Measurements from ENCODE around the gene VWA2. TPM values are rescaled to one million over a fixed set of nuclear protein-coding genes. Genes with fewer than 3 reads are reported as not detected.

VWA2 gene
- total and polyA plus RNA-seq, 2 donors (not counting 1 experiment from before 2014, with no cell fraction given) = not detected

- WGBS (ENCODE audit: insufficient coverage) = no CpG with 5 or more reads among the region's 1 CpG
- ATAC-seq (ENCODE audit: low read depth) (no peak), DNase-seq (no peak)
- Histone ChIP-seq H4K20me1 (ENCODE audit: control insufficient read depth, insufficient read depth, low read length, poor library complexity, severe bottlenecking) (no peaks in the 10 kb centered on the region), H3K27me3 (replicated peaks in 1 of 4; ENCODE audit: control extremely low read depth in 1 of 4, control insufficient read depth in 3 of 4, insufficient read depth in 4 of 4, low read length in 3 of 4) (no peaks in the 10 kb centered on the region), H3K4me1 (ENCODE audit: control insufficient read depth in 2 of 2, insufficient read depth in 2 of 2, low read length in 2 of 2) (peaks cover 0 to 6% of the 10 kb centered on the region in 2 donors), H3K9me3 (ENCODE audit: control extremely low read depth in 1 of 3, control insufficient read depth in 2 of 3, insufficient read depth in 1 of 3, low read length in 2 of 3) (no peaks in the 10 kb centered on the region), H3K79me2 (ENCODE audit: control insufficient read depth, insufficient read depth, low read length) (no peaks in the 10 kb centered on the region), H3K9ac (ENCODE audit: low read length) (no peak overlapping the region), H3K27ac (ENCODE audit: low read length in 2 of 2) (no peak overlapping the region), H3K4me3 (ENCODE audit: control extremely low read depth in 1 of 5, extremely low read depth in 1 of 5, insufficient read depth in 1 of 5, low read depth in 2 of 5, low read length in 4 of 5) (no peak overlapping the region), H3K36me3 (replicated peaks in 1 of 2; ENCODE audit: control extremely low read depth in 1 of 2, control insufficient read depth in 1 of 2, extremely low read depth in 1 of 2, insufficient read depth in 2 of 2, low read length in 1 of 2) (no peaks in the 10 kb centered on the region), H2AFZ (ENCODE audit: insufficient read depth, low read depth, low read length, poor library complexity, severe bottlenecking) (no peak overlapping the region), H3K4me2 (replicated peaks; ENCODE audit: low read depth, low read length, poor library complexity, severe bottlenecking) (no peak overlapping the region)
- no peak overlapping the region for H3K27ac Mint-ChIP-seq
- CTCF ChIA-PET = no interaction called here
- intact Hi-C loops (cut with micrococcal nuclease) = no loop called here
- peaks cover 8% of the 10 kb centered on the region for H3K27me3 Mint-ChIP-seq
- TF ChIP-seq CTCF (IDR thresholded peaks at IDR 0.05) (no peak), EZH2 (IDR thresholded peaks at IDR 0.05; ENCODE audit: borderline replicate concordance, insufficient read depth, low read depth, low read length, poor library complexity, severe bottlenecking) (no peak)
- peaks cover 3% of the 10 kb centered on the region for H3K4me1 Mint-ChIP-seq
- H3K9me3 Mint-ChIP-seq (ENCODE audit: insufficient read depth) = no peaks in the 10 kb centered on the region
- POLR2A ChIA-PET = no interaction called here
- H3K4me3 Mint-ChIP-seq = no peak overlapping the region
Observed at GRCh38 chr10:114255227-114255626, 16.2 kb downstream of the VWA2 start.

GRCh38 chr10:114256008-114256765 is 17.1 kb downstream of the VWA2 start:
- Histone ChIP-seq H3K4me3 (ENCODE audit: control extremely low read depth in 1 of 5, extremely low read depth in 1 of 5, insufficient read depth in 1 of 5, low read depth in 2 of 5, low read length in 4 of 5) (no peak overlapping the region), H3K9me3 (ENCODE audit: control extremely low read depth in 1 of 3, control insufficient read depth in 2 of 3, insufficient read depth in 1 of 3, low read length in 2 of 3) (no peaks in the 10 kb centered on the region), H3K79me2 (ENCODE audit: control insufficient read depth, insufficient read depth, low read length) (no peaks in the 10 kb centered on the region), H3K4me2 (replicated peaks; ENCODE audit: low read depth, low read length, poor library complexity, severe bottlenecking) (no peak overlapping the region), H4K20me1 (ENCODE audit: control insufficient read depth, insufficient read depth, low read length, poor library complexity, severe bottlenecking) (no peaks in the 10 kb centered on the region), H3K27ac (ENCODE audit: low read length in 2 of 2) (no peak overlapping the region), H3K4me1 (ENCODE audit: control insufficient read depth in 2 of 2, insufficient read depth in 2 of 2, low read length in 2 of 2) (peaks cover 0 to 6% of the 10 kb centered on the region in 2 donors), H3K27me3 (replicated peaks in 1 of 4; ENCODE audit: control extremely low read depth in 1 of 4, control insufficient read depth in 3 of 4, insufficient read depth in 4 of 4, low read length in 3 of 4) (no peaks in the 10 kb centered on the region), H2AFZ (ENCODE audit: insufficient read depth, low read depth, low read length, poor library complexity, severe bottlenecking) (no peak overlapping the region), H3K36me3 (replicated peaks in 1 of 2; ENCODE audit: control extremely low read depth in 1 of 2, control insufficient read depth in 1 of 2, extremely low read depth in 1 of 2, insufficient read depth in 2 of 2, low read length in 1 of 2) (no peaks in the 10 kb centered on the region), H3K9ac (ENCODE audit: low read length) (no peak overlapping the region)
- 90% methylated on average over 6 of the region's 12 CpGs for WGBS (ENCODE audit: insufficient coverage)
- POLR2A ChIA-PET = no interaction called here
- H3K27me3 Mint-ChIP-seq = peaks cover 8% of the 10 kb centered on the region
- no peak for DNase-seq
- CTCF ChIA-PET = no interaction called here
- TF ChIP-seq EZH2 (IDR thresholded peaks at IDR 0.05; ENCODE audit: borderline replicate concordance, insufficient read depth, low read depth, low read length, poor library complexity, severe bottlenecking) (no peak), CTCF (IDR thresholded peaks at IDR 0.05) (no peak)
- H3K9me3 Mint-ChIP-seq (ENCODE audit: insufficient read depth) = no peaks in the 10 kb centered on the region
- intact Hi-C loops (cut with micrococcal nuclease) = no loop called here
- peaks cover 3% of the 10 kb centered on the region for H3K4me1 Mint-ChIP-seq
- no peak overlapping the region for H3K4me3 Mint-ChIP-seq
- ATAC-seq (ENCODE audit: low read depth) = no peak
- no peak overlapping the region for H3K27ac Mint-ChIP-seq

All from B cell (primary cell).